ENCODE results near the gene GLIS1.
"Not testable (repeated sequence)": the region's sequence is repeated elsewhere in the genome, so short reads cannot be mapped to it uniquely, and the experiment has no call there.

The GLIS1 gene

DNA sequence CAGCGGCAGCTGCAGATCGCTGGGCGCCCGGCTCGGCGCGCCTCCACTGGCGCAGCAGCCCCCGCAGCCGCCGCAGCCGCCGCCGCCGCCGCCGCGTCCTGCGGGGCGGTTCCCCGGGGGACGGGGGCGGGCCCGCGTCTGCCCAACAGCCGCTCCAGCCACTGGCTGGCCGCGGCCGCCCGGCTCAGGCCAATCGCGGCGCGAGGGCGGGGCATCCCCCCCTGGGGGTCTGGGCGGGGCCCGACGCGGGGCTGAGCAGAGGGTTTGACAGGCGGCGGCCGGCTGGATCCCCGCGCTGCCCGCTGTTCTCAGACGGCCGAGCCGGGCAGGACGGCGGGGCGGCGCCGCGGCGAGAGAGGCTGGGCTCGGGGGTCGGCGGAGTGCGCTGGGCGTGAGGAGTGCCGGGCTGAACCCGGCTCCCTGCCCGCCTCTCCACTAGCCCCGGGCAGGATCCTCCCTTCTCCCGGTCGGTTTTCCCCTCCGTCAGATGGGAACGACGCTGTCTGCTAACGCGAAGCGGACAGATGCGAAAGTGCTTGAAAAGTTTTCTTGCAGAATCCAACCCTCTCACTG is at the start of gene GLIS1:
Gene GLIS1 (minus strand): TSS at position 56 of the 573 bp plus-strand sequence. CDS start 1,100 bp downstream, outside the sequence.
- no peak for DNase-seq

DNA sequence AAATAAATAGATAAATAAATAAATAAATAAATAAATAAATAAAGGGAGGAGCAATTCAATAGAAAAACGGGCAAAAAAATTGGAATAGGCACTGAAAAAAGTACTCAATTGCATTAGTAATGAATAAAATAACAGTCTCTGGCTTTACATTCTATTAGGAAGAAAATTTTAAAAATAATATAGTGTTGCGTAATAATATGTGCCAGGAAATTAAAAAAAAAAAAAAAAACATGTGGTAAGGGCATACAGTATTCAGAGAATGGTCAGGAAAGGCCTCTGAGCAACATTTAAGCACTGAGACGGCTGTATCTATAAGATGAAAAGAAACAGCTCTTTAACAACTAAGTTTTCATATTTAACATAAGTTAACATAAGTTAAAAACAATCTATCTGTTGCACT is 48.7 kb upstream of the GLIS1 start:
- DNase-seq = no peak

- no peak for DNase-seq
These were observed 44.1 kb upstream of the GLIS1 start for GRCh38 chr1:53783056-53783455.

- DNase-seq = no peak
These were observed 42.7 kb upstream of the GLIS1 start for GRCh38 chr1:53781654-53782053.

DNA sequence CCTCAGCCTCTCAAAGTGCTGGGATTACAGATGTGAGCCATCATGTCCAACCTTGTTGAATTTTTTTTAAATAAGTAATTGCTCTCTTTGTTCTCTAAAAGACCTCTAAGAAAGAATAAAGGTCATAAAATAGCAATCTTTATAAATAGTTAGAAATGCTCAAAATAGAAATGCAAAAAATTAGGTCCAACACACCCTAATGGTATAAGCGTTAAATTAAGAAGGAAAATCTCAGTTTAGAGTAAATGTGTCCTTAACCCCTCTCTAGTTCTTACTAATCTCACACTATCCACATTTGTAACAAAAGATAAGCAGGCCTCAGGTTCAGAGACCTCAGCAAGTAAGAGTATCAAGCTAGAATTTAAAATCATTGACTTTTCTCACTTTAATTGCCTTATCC is 38.3 kb upstream of the GLIS1 start:
- no peak for DNase-seq

- DNase-seq = no peak
These were observed 32.7 kb upstream of the GLIS1 start for GRCh38 chr1:53771648-53772047.

DNA sequence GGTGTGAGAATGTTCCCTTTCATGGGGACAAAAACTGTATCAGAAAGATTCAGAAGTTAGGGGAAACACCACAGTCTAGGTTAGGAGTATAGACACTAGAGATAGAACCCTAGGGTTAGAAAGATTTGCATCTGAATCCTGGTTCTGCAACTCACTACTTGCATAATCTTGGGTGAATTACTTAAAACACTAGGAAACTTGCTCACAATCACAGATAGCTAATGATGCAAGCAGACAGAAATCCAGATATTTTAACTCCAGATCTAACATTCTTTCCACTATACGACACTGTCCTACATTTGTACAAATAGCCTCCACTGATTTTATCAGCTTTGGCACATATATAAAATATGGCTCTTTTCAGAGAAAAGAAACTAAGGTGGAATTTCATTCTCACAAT is 30.8 kb upstream of the GLIS1 start:
- DNase-seq = no peak

- DNase-seq = no peak
These were observed 30.2 kb upstream of the GLIS1 start for GRCh38 chr1:53769184-53769583.

DNA sequence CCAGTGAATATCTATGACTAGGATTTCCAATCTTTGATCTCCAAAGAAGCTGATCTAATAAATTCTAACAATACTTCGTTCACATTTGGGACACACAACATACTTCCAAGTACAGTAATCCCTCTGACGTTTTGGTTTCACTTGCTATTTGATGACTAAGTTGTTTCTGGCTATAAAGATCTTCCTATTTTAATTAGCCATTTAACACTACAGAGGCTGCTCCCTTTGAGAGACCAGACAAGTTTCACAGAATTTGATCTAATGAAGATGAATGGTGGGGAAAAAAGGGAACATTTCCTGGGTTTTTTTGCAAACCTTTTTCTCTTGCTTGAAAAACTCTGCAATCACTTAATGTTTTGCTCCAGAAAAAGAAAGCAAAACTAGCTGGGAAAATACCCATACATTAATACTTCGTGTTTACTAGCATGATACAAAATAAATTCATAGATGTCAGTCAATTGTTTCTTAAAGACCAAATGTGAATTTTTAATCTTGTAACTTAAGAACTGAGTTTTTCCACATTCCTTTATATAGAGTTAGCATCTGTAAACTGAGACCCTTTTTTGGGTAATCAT is 28.0 kb upstream of the GLIS1 start:
- no peak for DNase-seq

DNA sequence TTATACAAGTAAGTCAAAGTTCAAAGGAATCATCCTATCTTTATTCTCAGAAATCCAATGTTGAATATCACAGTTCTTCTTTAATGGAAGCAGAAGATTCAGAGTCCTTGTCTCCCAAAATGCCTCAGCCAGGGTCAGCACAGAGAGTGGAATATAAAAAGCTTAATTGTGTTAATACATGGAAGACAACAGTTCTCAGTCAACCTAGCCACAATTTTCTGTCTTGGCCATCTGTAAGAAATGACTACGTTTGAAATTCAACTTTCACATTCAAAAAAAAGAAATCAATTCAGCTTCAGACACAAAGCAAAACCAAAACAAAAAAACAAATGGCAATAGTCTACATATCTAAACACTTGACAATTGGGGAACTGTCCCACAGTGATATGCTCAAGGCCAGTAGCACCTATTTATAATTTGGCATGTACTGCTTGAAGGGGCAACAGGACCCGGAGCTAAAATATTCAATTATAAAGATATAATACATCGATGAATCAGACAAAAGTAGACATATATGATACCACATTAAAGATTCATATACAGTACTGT is 27.3 kb upstream of the GLIS1 start:
- DNase-seq = no peak

- no peak for DNase-seq
These were observed 26.7 kb upstream of the GLIS1 start for GRCh38 chr1:53765657-53766056.

- no peak for DNase-seq
These were observed 24.9 kb upstream of the GLIS1 start for GRCh38 chr1:53763911-53764310.

- no peak for DNase-seq
These were observed 24.5 kb upstream of the GLIS1 start for GRCh38 chr1:53763461-53763860.

GRCh38 chr1:53760497-53760896 is 21.5 kb upstream of the GLIS1 start:
- not testable (repeated sequence) for DNase-seq

- DNase-seq = no peak
These were observed 16.9 kb upstream of the GLIS1 start for GRCh38 chr1:53755874-53756273.

GRCh38 chr1:53754484-53755312 is 15.7 kb upstream of the GLIS1 start:
- no peak for DNase-seq

GRCh38 chr1:53752281-53752680 is 13.3 kb upstream of the GLIS1 start:
- no peak for DNase-seq

DNA sequence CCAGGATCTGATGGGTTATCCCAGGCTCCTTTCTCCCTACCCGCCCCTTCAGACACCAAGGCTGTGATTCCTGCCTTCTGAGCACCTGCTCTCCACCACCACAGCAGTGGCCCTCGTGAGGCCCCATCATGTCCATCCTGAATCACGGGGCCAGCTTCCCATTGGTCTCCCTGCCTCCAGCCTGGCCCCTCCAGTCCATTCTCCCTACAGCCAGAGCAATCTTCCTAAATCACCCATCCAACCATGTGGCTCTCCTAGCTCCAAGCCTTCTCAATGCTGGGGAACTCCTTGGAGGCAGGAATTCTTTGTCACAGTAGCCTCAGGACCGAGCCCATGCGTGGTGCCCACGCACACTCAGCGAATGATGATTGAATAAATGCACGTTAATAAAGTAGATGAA is 8.9 kb upstream of the GLIS1 start:
- DNase-seq = no peak

DNA sequence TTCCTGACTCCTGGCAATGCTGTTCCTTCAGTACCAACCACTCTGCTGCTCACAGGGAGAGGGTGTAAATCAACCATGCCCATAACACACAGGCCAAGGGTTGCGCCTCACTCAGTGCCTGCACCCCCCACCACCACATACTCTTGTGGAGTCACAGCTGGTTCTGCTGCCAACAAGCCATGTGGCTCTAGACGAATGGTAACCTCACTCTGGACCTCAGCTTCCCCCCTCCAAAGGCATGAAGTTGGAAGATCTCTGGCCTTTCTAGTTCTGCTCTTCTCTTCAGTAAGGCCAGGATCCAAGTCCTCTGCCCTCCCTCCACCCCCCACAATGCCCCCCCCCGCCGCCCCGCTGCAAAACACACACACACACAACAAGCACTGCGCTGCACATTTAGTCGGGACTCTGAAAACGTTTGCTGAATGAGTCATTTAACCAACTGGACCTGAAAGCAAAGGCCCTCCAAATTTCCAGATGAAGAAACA is 1.7 kb upstream of the GLIS1 start:
- DNase-seq = no peak

- no peak for DNase-seq
These were observed 507 bp downstream of the GLIS1 start for GRCh38 chr1:53738205-53739108.

- DNase-seq = no peak
These were observed 1.2 kb downstream of the GLIS1 start for GRCh38 chr1:53737648-53738204.

DNA sequence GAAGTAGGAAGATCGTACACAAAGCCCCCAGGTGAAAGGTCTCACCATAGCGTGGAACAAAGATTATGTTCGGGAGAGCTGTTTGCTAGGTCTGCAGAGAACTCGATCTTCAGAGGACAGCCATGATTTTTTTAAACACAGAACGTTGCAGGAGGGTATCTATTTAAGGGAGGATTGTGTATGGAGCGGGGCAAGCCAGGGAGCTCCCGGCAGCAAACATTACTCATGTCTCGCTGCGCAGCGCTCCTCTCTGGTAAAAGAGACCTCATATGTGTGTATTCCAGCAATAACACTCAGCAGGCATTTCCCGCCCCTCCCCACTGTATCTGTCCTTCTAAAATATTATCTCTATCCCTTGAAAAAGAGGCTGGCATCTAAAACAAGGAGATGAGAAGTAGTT is 2.7 kb downstream of the GLIS1 start:
- no peak for DNase-seq
